ENCODE measurements around the gene PHACTR1. TPM values are rescaled to one million over a fixed set of nuclear protein-coding genes. Genes with fewer than 3 reads are reported as not detected.

Gene PHACTR1
- total and polyA plus RNA-seq, 9 of the 15 experiments (the other 6 are each of a cell fraction or from before 2014, with no cell fraction given), result 11.5 to 32.6 (median 22.0) TPM

DNA sequence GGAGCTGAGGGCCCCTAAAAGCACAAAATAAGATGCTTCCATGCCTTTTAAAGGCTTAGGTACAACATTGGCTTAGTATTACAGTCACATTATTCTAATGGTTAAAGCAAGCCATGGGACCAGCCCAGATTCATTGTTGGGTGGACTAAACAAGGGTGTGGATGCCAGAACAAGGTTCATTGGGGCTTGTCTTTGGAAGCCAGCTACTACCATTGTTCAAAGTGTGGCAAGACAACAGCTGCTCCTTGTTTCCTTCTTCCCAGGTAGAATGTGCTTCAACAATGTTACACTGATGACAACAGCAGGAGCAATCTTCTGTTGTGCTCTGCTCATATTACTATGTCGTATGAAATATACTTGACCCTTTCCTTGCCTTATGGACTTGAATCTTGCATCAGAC, 350.3 kb downstream of the PHACTR1 start:
- Histone ChIP-seq H3K36me3 (ENCODE audit: control insufficient read depth, insufficient read depth, low read length) (no peaks in the 10 kb centered on the region), H3K9ac (ENCODE audit: insufficient read depth in 1 of 2, low read depth in 2 of 2, low read length in 2 of 2) (no peak overlapping the region), H3K9me3 (replicated peaks; ENCODE audit: control insufficient read depth, insufficient read depth, low read depth, low read length) (no peaks in the 10 kb centered on the region), H3K9me1 (ENCODE audit: control insufficient read depth, insufficient read depth, low read length) (no peaks in the 10 kb centered on the region), H3K4me3 (no peak overlapping the region), H3K4me1 (replicated peaks in 1 of 2; ENCODE audit: control insufficient read depth in 2 of 2, insufficient read depth in 2 of 2, low read length in 2 of 2) (no peaks in the 10 kb centered on the region), H3K27me3 (ENCODE audit: control insufficient read depth in 2 of 2, insufficient read depth in 2 of 2, low read length in 2 of 2) (no peaks in the 10 kb centered on the region; a peak in 1 of 5 replicates), H4K20me1 (replicated peaks; ENCODE audit: control insufficient read depth, insufficient read depth, low read length) (no peaks in the 10 kb centered on the region), H2AFZ (ENCODE audit: low read depth, low read length) (no peak overlapping the region), H3K4me2 (ENCODE audit: insufficient read depth, low read length) (no peak overlapping the region), H3K27ac (ENCODE audit: extremely low read depth, low read depth, low read length) (no peak overlapping the region), H3K79me2 (ENCODE audit: control insufficient read depth, insufficient read depth, low read length) (no peaks in the 10 kb centered on the region)
- intact Hi-C loops (cut with micrococcal nuclease) (no loop called here), in situ Hi-C loops (cut with MboI) (no loop called here)
- BruUV-seq (replicated peaks), result no TSS peak
- DNase-seq (ENCODE audit: extremely low read depth in 1 of 4, low spot score in 3 of 4) (no peak), FAIRE-seq (no peak), ATAC-seq (no peak)
- 5% methylated on average over 1 of the region's 1 CpG for WGBS (ENCODE audit: insufficient coverage, low coverage, missing lambda C conversion rate)
- TF ChIP-seq, protein P1, sequence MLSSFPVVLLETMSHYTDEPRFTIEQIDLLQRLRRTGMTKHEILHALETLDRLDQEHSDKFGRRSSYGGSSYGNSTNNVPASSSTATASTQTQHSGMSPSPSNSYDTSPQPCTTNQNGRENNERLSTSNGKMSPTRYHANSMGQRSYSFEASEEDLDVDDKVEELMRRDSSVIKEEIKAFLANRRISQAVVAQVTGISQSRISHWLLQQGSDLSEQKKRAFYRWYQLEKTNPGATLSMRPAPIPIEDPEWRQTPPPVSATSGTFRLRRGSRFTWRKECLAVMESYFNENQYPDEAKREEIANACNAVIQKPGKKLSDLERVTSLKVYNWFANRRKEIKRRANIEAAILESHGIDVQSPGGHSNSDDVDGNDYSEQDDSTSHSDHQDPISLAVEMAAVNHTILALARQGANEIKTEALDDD (IDR thresholded peaks at IDR 0.05), result no peak
- no peak for TF ChIP-seq RBM39 (optimal IDR thresholded peaks at IDR 0.05; ENCODE audit: low read depth, low read length)
- no peak for TF ChIP-seq MCM2 (IDR thresholded peaks at IDR 0.05; ENCODE audit: low read depth)
- TF ChIP-seq ZKSCAN3 (CRISPR knock-in tag; IDR thresholded peaks at IDR 0.05), result no peak
- no peak for TF ChIP-seq SMARCA4 (IDR thresholded peaks at IDR 0.05)
- no peak for TF ChIP-seq MCM5 (IDR thresholded peaks at IDR 0.05; ENCODE audit: low read depth)
- no peak for TF ChIP-seq ADNP (tag; IDR thresholded peaks at IDR 0.05)
- TF ChIP-seq, protein P2, sequence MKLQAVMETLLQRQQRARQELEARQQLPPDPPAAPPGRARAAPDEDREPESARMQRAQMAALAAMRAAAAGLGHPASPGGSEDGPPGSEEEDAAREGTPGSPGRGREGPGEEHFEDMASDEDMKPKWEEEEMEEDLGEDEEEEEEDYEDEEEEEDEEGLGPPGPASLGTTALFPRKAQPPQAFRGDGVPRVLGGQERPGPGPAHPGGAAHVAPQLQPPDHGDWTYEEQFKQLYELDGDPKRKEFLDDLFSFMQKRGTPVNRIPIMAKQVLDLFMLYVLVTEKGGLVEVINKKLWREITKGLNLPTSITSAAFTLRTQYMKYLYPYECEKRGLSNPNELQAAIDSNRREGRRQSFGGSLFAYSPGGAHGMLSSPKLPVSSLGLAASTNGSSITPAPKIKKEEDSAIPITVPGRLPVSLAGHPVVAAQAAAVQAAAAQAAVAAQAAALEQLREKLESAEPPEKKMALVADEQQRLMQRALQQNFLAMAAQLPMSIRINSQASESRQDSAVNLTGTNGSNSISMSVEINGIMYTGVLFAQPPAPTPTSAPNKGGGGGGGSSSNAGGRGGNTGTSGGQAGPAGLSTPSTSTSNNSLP (IDR thresholded peaks at IDR 0.05; ENCODE audit: borderline replicate concordance, low read depth, low read length), result no peak
- no peak for TF ChIP-seq E2F1 (CRISPR knock-in tag; IDR thresholded peaks at IDR 0.05)
- TF ChIP-seq GATAD2A (IDR thresholded peaks at IDR 0.05), result no peak
- CTCF ChIA-PET (ENCODE audit: low intra/inter-chr PET ratio), result no interaction called here
- POLR2A ChIA-PET, result interaction anchor here (0.6 kb wide), 1 partner anchor 229 kb away, joined by 3 read pairs; no protein-coding TSS in a partner anchor
